Measurements from ENCODE around the gene TMOD3.

- TF ChIP-seq CTCF (conservative IDR thresholded peaks at IDR 0.05; ENCODE audit: low read length): no peak
- TF ChIP-seq EZH2phosphoT487 (IDR thresholded peaks at IDR 0.05; ENCODE audit: borderline replicate concordance): no peak
Observed at GRCh38 chr15:51883271-51883837, 53.9 kb downstream of the TMOD3 start.

All from Loucy (cell line).